ENCODE measurements around the gene USP48.

- TF ChIP-seq CTCF (IDR thresholded peaks at IDR 0.05) (no peak), POLR2AphosphoS5 (IDR thresholded peaks at IDR 0.05) (no peak)
Observed at GRCh38 chr1:21828506-21829210, 45.7 kb upstream of the USP48 start.

Data from breast epithelium (tissue), 3 donors.